Suprapubic skin (tissue), 4 donors: ENCODE results near the gene RARRES1. TPM values are rescaled to one million over a fixed set of nuclear protein-coding genes. Genes with fewer than 3 reads are reported as not detected.

ENCODE experiments used
- DNase-seq, 2 donors: peaks; one replicate each; pipeline ENCODE4 v3.0.0-alpha.2; 2019; ENCODE audit warnings: low spot score in 2 of 2
- H3K27ac ChIP-seq: fragments of 200-600 bp; sonication (generic); one replicate; pipeline ENCODE4 v1.5.1; 2019
- H3K27me3 ChIP-seq: fragments of 200-600 bp; sonication (generic); one replicate; pipeline ENCODE4 v1.5.1; 2019
- H3K36me3 ChIP-seq: fragments of 200-600 bp; sonication (generic); one replicate; pipeline ENCODE4 v1.5.1; 2019
- H3K4me1 ChIP-seq: fragments of 200-600 bp; sonication (generic); one replicate; pipeline ENCODE4 v1.5.1; 2019
- H3K4me3 ChIP-seq: fragments of 200-600 bp; sonication (generic); one replicate; pipeline ENCODE4 v1.5.1; 2019; ENCODE audit warnings: mild to moderate bottlenecking
- H3K9me3 ChIP-seq: fragments of 200-600 bp; sonication (generic); one replicate; pipeline ENCODE4 v1.5.1; 2019
- EP300 ChIP-seq: sonication (generic); formaldehyde crosslinking; IDR thresholded peaks from one replicate; pipeline ENCODE4 v1.6.1; 2017; ENCODE audit warnings: antibody characterized with exemption
- POLR2A ChIP-seq, 2 donors: fragments of 450-650 bp; IDR thresholded peaks; one replicate each; pipeline ENCODE4 v1.6.1; 2017; ENCODE audit warnings: antibody characterized with exemption in 2 of 2, mild to moderate bottlenecking in 2 of 2, moderate library complexity in 2 of 2
- POLR2AphosphoS5 ChIP-seq, 3 donors: sonication (generic); formaldehyde crosslinking; IDR thresholded peaks; one replicate each; pipeline ENCODE4 v1.6.1; 2017; ENCODE audit warnings: antibody characterized with exemption in 3 of 3
- WGBS: methylation state at CpG from one replicate; pipeline ENCODE4 v1.1.5; 2018; 5-methylcytosine and 5-hydroxymethylcytosine counted together
- total RNA-seq, 4 donors: library from RNA; depleted of rRNA; stranded (reverse); fragments of >200 nt; gene quantifications; one replicate each; pipeline ENCODE4 v1.1.0, GENCODE V29; 2016
- TF ChIP-seq, protein P1 (sequence below), 2 donors: fragments of 200-600 bp in 1 of 2; fragments of 450-650 bp in 1 of 2; sonication (generic) in 1 of 2; IDR thresholded peaks; one replicate each; pipeline ENCODE4 v1.5.1; 2016 to 2019; ENCODE audit warnings: antibody characterized with exemption in 2 of 2, mild to moderate bottlenecking in 1 of 2, moderate library complexity in 1 of 2

Gene RARRES1
- total RNA-seq, 4 donors from 2014 or later, result 5.6 to 23.4 (median 19.5) TPM

DNA sequence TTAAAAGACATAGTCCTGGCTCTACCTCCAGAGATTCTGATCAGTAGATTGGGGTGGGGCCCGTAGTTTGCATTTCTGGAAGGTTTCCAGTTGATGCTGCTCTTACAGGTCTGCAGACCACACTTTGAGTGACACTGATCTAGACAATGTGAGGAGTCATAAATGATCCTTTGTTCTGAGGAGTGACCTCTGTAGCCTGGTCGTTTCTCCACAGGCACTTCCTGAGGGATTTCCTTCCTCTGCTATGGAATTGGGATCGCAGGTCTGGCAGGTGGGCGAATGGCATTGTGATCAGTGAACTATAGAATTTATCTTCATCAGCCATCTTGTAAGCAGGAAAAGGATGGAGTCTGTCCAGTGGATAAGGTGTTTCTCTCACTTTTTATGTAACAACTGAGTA is 82.5 kb downstream of the RARRES1 start:
- peaks cover 23% of the 10 kb centered on the region for H3K4me1 ChIP-seq
- no peak overlapping the region for H3K4me3 ChIP-seq
- H3K27me3 ChIP-seq, result no peaks in the 10 kb centered on the region
- TF ChIP-seq POLR2AphosphoS5 (IDR thresholded peaks at IDR 0.05) (no peak), EP300 (no peak), POLR2A (IDR thresholded peaks at IDR 0.05) (no peak)
- TF ChIP-seq, protein P1, sequence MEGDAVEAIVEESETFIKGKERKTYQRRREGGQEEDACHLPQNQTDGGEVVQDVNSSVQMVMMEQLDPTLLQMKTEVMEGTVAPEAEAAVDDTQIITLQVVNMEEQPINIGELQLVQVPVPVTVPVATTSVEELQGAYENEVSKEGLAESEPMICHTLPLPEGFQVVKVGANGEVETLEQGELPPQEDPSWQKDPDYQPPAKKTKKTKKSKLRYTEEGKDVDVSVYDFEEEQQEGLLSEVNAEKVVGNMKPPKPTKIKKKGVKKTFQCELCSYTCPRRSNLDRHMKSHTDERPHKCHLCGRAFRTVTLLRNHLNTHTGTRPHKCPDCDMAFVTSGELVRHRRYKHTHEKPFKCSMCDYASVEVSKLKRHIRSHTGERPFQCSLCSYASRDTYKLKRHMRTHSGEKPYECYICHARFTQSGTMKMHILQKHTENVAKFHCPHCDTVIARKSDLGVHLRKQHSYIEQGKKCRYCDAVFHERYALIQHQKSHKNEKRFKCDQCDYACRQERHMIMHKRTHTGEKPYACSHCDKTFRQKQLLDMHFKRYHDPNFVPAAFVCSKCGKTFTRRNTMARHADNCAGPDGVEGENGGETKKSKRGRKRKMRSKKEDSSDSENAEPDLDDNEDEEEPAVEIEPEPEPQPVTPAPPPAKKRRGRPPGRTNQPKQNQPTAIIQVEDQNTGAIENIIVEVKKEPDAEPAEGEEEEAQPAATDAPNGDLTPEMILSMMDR (IDR thresholded peaks at IDR 0.05), result no peak
- peaks cover 34% of the 10 kb centered on the region for H3K36me3 ChIP-seq
- WGBS, result 51% methylated on average over 4 of the region's 4 CpGs
- DNase-seq, result no peak
- H3K27ac ChIP-seq, result no peak overlapping the region
- no peaks in the 10 kb centered on the region for H3K9me3 ChIP-seq

Other genes with a start within 250 kb of the RARRES1 start
- gene MLF1, start 161.3 kb downstream of the RARRES1 start, total RNA-seq, result 10 to 100 TPM in 1 of 4 donors, 1 to 10 TPM in 3; 2.3 to 12.9 (median 5.7) TPM
- 10 to 100 TPM; 33.5 to 47.6 (median 41.3) TPM for gene GFM1, start 87.9 kb downstream of the RARRES1 start, total RNA-seq
- 10 to 100 TPM in 1 of 4 donors, 1 to 10 TPM in 3; 7.4 to 11.8 (median 8.0) TPM for gene LXN, start 59.8 kb downstream of the RARRES1 start, total RNA-seq
- 10 to 100 TPM; 46.3 to 80.6 (median 70.8) TPM for gene MFSD1, start 69.6 kb upstream of the RARRES1 start, total RNA-seq